Fibroblast of lung (primary cell): ENCODE measurements around the gene RYR2. TPM values are rescaled to one million over a fixed set of nuclear protein-coding genes. Genes with fewer than 3 reads are reported as not detected.

Source experiments
- DNase-seq, 2 donors: peaks; one replicate each; pipeline versions ENCODE4 v3.0.0 to v3.0.0-alpha.2; 2010; ENCODE audit warnings: low read depth in 2 of 2
- H2AFZ ChIP-seq: 2 replicates; pipeline ENCODE4 v1.5.1; 2012; ENCODE audit warnings: low read length, control low read depth, inconsistent platforms
- H3K27ac ChIP-seq: 2 replicates; pipeline ENCODE4 v1.5.1; 2011; ENCODE audit warnings: low read length, control low read depth; ENCODE audit not compliant: insufficient read depth
- H3K27me3 ChIP-seq: 2 replicates; pipeline ENCODE4 v1.5.1; 2011; ENCODE audit warnings: mild to moderate bottlenecking, low read length; ENCODE audit not compliant: control insufficient read depth, insufficient read depth
- H3K36me3 ChIP-seq: 2 replicates; pipeline ENCODE4 v1.5.1; 2011; ENCODE audit warnings: low read length; ENCODE audit not compliant: control insufficient read depth, insufficient read depth
- H3K4me1 ChIP-seq: 2 replicates; pipeline ENCODE4 v1.5.1; 2011; ENCODE audit warnings: low read length; ENCODE audit not compliant: control insufficient read depth, insufficient read depth; ENCODE audit errors: extremely low read depth
- H3K4me2 ChIP-seq: 2 replicates; pipeline ENCODE4 v1.5.1; 2011; ENCODE audit warnings: low read length, control low read depth; ENCODE audit not compliant: insufficient read depth; ENCODE audit errors: extremely low read depth
- H3K4me3 ChIP-seq, 4 experiments: fragments of 200-600 bp in 1 of 4; sonication (generic) in 1 of 4; replicated peaks in 1 of 4; 2 replicates each; pipeline ENCODE4 v1.5.1; 2011 to 2016; ENCODE audit warnings: low read length in 4 of 4, low read depth in 3 of 4, mild to moderate bottlenecking in 3 of 4, control low read depth in 2 of 4, inconsistent platforms in 1 of 4, mixed read lengths in 1 of 4; ENCODE audit not compliant: insufficient read depth in 1 of 4; ENCODE audit errors: control extremely low read depth in 1 of 4
- H3K79me2 ChIP-seq: 2 replicates; pipeline ENCODE4 v1.5.1; 2012; ENCODE audit warnings: mild to moderate bottlenecking, low read length, inconsistent platforms; ENCODE audit not compliant: control insufficient read depth, insufficient read depth
- H3K9ac ChIP-seq: 2 replicates; pipeline ENCODE4 v1.5.1; 2011; ENCODE audit warnings: mild to moderate bottlenecking, low read length, control low read depth; ENCODE audit not compliant: insufficient read depth
- H3K9me3 ChIP-seq: 2 replicates; pipeline ENCODE4 v1.5.1; 2012; ENCODE audit warnings: low read depth, low read length; ENCODE audit not compliant: control insufficient read depth, insufficient read depth
- H4K20me1 ChIP-seq: 2 replicates; pipeline ENCODE4 v1.5.1; 2011; ENCODE audit warnings: low read length; ENCODE audit not compliant: control insufficient read depth, insufficient read depth; ENCODE audit errors: extremely low read depth
- EZH2 ChIP-seq: IDR thresholded peaks from 2 replicates; pipeline ENCODE4 v1.5.1; 2012; ENCODE audit warnings: low read length, control low read depth, mild to moderate bottlenecking; ENCODE audit errors: missing control alignments
- polyA plus RNA-seq, 2 donors: library from polyadenylated mRNA; depleted of rRNA in 1 of 2; stranded (reverse) in 1 of 2; unstranded in 1 of 2; fragments of >200 nt; gene quantifications; 2 replicates each; pipeline ENCODE4 v1.2.1, GENCODE V29; 2011 to 2012; ENCODE audit warnings: missing spikeins in 1 of 2
- total RNA-seq: library from RNA; depleted of rRNA; stranded (reverse); fragments of >200 nt; gene quantifications from 2 replicates; pipeline ENCODE4 v1.2.1, GENCODE V29; 2014
- TF ChIP-seq, protein P1 (sequence below), 2 donors: IDR thresholded peaks in 1 of 2; conservative IDR thresholded peaks in 1 of 2; 1 replicate in 1 of 2; 2 replicates in 1 of 2; pipeline ENCODE4 v1.5.1; 2011 to 2012; ENCODE audit warnings: low read length in 2 of 2, control low read depth in 1 of 2, inconsistent platforms in 1 of 2, low read depth in 1 of 2, mild to moderate bottlenecking in 1 of 2

The RYR2 gene
- total and polyA plus RNA-seq, 2 donors (not counting 1 experiment from before 2014, with no cell fraction given) = 0.06 to 0.17 TPM

DNA sequence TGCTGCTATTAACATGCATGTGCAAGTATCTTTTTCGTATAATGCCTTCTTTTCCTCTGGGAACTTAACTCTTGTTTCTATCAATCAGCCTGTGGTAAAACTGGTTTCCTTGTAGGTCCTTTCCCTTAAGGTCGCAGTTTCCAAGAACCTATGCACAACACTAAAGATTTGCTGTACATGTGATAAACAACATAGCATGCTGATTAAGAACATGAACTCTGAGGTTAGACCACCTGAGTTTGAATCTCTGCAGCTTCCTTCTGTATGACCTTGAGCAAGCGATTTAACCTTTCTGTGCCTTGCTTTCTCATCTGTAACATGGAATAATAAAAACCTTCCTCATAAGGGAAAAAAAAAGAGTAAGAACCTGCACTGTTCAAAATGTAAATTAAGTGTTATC is 186.4 kb downstream of the RYR2 start:
- no peak for TF ChIP-seq EZH2
- TF ChIP-seq, protein P1, sequence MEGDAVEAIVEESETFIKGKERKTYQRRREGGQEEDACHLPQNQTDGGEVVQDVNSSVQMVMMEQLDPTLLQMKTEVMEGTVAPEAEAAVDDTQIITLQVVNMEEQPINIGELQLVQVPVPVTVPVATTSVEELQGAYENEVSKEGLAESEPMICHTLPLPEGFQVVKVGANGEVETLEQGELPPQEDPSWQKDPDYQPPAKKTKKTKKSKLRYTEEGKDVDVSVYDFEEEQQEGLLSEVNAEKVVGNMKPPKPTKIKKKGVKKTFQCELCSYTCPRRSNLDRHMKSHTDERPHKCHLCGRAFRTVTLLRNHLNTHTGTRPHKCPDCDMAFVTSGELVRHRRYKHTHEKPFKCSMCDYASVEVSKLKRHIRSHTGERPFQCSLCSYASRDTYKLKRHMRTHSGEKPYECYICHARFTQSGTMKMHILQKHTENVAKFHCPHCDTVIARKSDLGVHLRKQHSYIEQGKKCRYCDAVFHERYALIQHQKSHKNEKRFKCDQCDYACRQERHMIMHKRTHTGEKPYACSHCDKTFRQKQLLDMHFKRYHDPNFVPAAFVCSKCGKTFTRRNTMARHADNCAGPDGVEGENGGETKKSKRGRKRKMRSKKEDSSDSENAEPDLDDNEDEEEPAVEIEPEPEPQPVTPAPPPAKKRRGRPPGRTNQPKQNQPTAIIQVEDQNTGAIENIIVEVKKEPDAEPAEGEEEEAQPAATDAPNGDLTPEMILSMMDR (conservative IDR thresholded peaks at IDR 0.05 in 1 of 2, IDR thresholded peaks at IDR 0.05 in 1 of 2; ENCODE audit: low read depth in 1 of 2, low read length in 2 of 2) = no peak
- H4K20me1 ChIP-seq = no peaks in the 10 kb centered on the region
- no peak for DNase-seq

DNA sequence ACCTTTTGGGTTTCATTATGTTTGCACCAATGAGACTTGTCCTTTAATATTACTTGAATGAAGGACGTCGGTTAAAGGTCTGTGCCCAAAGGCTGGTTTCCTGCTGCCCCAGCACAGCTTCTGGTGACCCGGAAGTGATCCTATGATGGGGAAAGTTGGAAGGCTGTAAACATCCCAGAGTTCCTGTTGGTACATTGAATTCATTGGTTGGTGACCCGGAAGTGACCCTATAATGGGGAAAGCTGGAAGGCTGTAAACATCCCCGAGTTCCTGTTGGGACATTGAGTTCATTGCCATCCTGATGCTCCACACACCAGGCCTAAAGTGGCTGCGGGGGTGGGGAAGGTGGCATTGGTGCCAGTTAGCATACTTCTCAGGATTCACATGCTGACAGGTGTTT is 187.3 kb downstream of the RYR2 start:
- H3K79me2 ChIP-seq = no peaks in the 10 kb centered on the region
- H3K9ac ChIP-seq = no peak overlapping the region
- no peak overlapping the region for H2AFZ ChIP-seq
- TF ChIP-seq, protein P1 (conservative IDR thresholded peaks at IDR 0.05 in 1 of 2, IDR thresholded peaks at IDR 0.05 in 1 of 2; ENCODE audit: low read depth in 1 of 2, low read length in 2 of 2) = no peak
- TF ChIP-seq EZH2 = no peak
- H3K27me3 ChIP-seq = no peaks in the 10 kb centered on the region
- no peaks in the 10 kb centered on the region for H3K36me3 ChIP-seq
- H3K9me3 ChIP-seq = no peaks in the 10 kb centered on the region
- no peak overlapping the region for H3K27ac ChIP-seq
- H3K4me2 ChIP-seq = no peak overlapping the region
- H4K20me1 ChIP-seq = no peaks in the 10 kb centered on the region
- no peak overlapping the region for H3K4me3 ChIP-seq
- H3K4me1 ChIP-seq = no peaks in the 10 kb centered on the region
- DNase-seq = no peak

More for the DNA sequence above, 186.4 kb downstream of the RYR2 start:
- H3K27ac ChIP-seq = no peak overlapping the region
- H3K4me1 ChIP-seq = no peaks in the 10 kb centered on the region
- H3K4me3 ChIP-seq = no peak overlapping the region
- H3K79me2 ChIP-seq = no peaks in the 10 kb centered on the region
- no peak overlapping the region for H3K4me2 ChIP-seq
- no peak overlapping the region for H2AFZ ChIP-seq
- no peaks in the 10 kb centered on the region for H3K9me3 ChIP-seq
- H3K36me3 ChIP-seq = no peaks in the 10 kb centered on the region
- no peaks in the 10 kb centered on the region for H3K27me3 ChIP-seq
- H3K9ac ChIP-seq = no peak overlapping the region

DNA sequence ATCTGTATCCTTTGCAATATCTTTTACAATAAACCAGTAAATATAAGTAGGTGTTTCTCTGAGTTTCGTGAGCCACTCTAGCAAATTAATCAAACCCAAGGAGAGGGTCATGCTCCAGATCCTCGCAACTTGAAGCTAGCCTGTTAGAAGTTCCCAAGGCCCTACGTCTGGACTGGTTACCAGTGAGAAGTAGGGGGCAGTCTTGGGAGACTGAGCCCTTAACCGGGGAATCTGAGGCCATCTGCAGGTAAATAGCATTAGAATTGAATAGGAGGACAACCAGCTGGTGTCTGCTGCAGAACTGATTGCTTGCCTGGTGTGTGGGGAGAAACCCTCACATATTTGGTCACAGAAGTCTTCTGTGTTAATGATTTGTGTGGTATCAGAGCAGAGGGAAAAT is 190.5 kb downstream of the RYR2 start:
- DNase-seq = no peak
- Histone ChIP-seq H2AFZ (no peak overlapping the region), H3K79me2 (no peaks in the 10 kb centered on the region), H3K9me3 (no peaks in the 10 kb centered on the region), H3K27ac (no peak overlapping the region), H3K4me2 (no peak overlapping the region), H3K4me3 (no peak overlapping the region), H3K27me3 (no peaks in the 10 kb centered on the region), H3K4me1 (no peaks in the 10 kb centered on the region), H4K20me1 (no peaks in the 10 kb centered on the region), H3K36me3 (no peaks in the 10 kb centered on the region), H3K9ac (no peak overlapping the region)
- TF ChIP-seq EZH2 = no peak
- TF ChIP-seq, protein P1 (conservative IDR thresholded peaks at IDR 0.05 in 1 of 2, IDR thresholded peaks at IDR 0.05 in 1 of 2; ENCODE audit: low read depth in 1 of 2, low read length in 2 of 2) = no peak
